HuH-7.5 (cell line): ENCODE measurements around the gene MTMR11.

Experiments
- DNase-seq: peaks from one replicate; pipeline ENCODE4 v3.0.0; 2011; ENCODE audit warnings: low spot score

Gene MTMR11

DNA sequence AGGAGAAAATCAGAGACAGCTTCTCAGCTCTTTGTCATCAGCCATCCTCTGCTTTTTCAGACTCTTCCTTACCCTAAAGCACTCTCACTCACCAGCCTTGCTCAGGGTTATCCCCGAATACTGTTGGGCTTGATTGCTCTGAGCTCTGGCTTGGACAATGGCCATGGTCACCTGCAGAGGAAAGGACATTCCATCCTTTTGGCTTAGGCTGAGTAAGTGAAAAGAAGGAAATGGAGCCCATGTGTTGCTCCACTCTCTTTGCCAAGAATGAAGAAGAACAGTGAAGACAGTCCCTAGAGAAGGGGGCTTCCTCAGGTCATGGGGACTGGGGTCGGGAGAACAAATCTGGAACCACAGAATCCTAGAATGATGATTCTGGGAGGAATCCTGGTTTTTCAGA is 2.3 kb downstream of the MTMR11 start:
- DNase-seq = no peak

DNA sequence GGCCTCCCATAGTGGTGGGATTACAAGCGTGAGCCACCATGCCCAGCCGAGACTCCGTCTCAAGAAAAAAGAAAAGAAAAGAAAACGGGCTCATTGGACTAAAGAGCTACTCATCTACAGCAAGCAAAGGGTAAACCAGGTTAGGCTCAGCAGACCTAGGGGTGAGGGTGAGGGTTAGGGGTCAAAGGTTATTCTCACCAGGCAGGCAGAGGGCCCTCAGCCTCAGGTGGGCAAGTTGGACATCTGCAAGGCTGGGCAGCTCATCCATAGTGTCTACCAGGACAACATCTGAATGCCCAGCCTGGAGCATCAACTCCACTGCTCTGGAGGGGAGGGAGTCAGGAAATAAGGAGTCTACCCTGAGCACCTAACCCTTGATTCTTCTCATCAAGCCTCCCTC is 3.5 kb downstream of the MTMR11 start:
- DNase-seq = no peak

DNA sequence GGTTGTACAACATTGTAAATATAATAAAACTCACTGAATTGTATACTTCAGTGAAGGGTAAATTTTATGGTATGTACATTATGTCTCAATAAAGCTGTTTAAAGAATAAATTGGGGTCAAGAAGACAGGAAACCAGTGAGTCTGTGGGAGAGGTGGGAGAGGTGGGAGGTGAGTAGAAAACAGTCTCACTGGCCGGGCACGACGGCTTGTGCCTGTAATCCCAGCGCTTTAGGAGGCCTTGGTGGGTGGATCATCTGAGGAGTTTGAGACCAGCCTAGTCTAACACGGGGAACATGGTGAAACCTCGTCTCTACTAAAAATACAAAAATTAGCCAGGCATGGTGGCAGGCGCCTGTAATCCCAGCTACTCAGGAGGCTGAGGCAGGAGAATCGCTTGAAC is 4.2 kb downstream of the MTMR11 start:
- no peak for DNase-seq

DNA sequence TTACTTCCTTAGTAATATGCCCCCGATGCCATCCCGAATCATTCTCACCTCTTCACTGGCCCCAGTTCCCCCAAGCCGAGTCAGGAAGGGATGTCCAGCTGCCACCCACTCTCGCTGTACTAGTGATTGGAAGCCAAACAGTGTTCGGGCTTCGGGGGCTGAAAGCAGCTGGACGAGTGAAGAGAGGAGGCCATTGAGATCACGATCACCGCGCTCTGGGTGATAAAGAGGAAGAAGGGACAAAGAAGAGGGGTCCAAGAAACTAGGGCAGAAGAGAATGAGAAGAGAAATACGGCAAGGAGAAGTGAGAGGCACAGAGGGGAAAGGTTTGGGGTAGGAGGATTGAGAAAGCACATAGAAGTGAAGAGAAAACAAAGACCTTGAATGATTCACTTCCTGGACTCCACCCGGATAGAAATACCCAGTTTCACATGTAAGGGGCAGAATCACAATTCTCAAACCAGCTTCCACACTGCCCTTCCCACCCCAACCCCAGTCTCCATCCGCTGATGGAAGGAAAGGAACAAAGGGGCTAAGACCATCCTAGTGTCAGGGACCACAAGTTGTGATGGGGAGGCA is 5.4 kb downstream of the MTMR11 start:
- no peak for DNase-seq

DNA sequence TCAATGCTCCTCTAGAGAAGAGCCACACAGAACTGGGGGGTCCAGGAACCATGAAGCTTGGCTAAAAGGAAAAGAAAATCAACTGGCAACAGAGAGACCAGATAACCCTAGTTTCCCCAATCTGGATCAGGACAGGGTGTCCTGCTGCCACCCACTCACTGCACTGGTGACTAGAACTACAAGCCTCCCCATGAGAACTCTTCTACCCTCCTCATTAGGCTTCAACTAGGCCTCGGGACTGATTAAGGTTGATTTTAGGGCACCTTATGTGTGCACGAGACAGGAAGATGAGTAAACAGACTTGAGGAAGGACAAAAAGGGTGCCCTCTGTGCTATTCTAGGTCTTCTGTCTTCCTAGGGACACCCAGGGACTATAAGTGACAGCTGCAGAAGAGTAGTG is 6.8 kb downstream of the MTMR11 start:
- no peak for DNase-seq

DNA sequence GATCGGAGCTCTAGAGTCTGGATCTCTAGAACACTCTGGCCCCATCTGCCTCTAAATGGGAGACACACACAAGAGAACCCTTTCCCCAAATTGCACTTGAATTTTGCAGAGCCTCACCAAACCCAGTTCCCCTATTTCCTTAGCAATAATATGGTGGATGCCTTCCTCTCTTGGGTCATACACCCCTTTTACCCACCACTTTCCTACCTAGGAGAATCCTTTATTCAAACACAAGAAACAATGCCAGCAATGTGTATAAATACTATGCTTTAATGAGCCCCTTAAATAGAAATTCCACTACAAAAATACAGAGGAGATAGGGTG is 8.3 kb downstream of the MTMR11 start:
- no peak for DNase-seq

DNA sequence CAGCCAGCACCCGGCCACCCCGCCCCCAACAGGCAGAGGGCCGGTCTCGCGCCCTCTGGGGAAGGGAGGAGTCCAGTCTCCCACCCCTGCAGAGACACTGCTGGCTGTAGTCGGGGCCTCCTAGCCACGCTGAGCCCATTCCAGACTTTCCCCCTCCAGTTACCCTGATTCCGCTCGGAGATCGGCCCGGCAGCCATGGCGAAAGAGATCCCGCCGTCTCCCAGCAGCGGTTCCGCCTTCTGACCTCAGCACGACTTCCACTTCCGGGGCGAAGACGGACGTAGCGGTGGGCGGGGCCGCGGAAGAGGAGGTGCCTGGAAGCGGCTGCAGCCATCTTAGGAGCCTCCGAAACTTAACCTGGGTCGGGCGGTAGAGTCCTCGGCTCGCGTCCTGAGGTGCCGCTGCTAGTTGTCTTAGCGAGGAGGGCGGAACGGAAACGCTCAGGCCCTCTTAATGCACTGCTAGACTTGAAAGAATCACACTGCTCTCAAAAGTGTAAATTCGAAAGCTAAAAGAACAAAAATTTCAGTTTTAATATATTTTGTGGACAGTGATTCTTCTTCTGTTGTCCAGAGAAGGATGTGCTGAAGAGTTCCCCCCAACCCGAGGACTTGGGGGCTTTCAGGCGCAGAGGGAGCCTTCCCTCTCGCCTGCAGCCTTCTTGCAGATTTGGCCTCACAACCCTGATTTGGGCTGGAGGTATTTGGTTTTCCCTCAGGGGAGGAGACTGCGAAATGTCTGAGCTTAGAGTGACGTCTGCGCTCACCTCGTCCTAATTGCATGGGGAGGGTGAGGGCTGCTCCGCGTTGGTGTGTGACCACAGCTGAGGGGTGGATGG is 8.9 kb downstream of the MTMR11 start, which contains the start of gene SF3B4:
Gene SF3B4 (minus strand): TSS at position 241 of the 838 bp plus-strand sequence. CDS start 44 bp downstream, at position 197.
- DNase-seq = peak; percentile 75

DNA sequence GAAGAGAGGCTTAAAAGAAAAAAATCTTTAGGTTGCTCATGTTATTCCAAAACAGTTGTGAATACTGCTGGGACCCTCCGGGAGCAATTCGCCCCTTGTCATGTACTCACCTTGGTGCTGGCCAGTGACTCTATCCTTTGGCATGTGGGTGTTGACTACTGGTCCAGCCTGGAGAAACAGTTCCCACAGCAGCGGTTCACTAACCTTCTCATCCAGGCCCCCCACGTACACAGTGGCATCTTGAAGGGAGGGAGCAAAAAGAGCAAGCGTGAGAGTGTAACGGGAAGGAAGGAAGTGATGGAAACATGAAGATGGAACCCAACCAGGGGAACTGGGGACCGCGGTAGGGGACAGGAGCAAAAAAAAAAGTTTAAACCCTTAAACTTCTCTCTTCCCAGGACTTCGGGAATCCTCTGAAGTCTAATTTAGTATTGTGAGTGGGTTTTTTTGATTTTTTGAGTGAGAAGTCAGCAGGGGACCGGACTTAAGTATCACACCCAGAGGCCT is 9.6 kb downstream of the MTMR11 start:
- no peak for DNase-seq

DNA sequence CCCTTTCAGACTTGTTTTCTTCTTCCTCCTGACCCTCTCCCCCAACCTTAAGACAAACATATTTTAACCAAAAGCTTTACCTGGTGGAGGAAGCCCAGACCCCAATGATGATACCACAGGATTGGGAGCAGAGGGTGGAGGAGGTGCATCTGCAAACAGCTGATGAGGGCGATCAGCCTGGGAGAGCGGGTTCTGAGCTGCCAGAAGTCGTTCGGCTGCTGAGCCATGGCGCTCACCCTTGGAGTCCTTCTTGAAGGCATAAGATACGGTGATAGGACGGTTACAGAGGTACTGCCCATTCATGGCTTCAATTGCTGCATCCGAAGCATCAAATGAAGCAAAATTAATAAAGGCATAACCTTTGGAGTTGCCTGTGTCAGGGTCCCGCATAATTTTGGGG is 10.4 kb downstream of the MTMR11 start:
- no peak for DNase-seq

DNA sequence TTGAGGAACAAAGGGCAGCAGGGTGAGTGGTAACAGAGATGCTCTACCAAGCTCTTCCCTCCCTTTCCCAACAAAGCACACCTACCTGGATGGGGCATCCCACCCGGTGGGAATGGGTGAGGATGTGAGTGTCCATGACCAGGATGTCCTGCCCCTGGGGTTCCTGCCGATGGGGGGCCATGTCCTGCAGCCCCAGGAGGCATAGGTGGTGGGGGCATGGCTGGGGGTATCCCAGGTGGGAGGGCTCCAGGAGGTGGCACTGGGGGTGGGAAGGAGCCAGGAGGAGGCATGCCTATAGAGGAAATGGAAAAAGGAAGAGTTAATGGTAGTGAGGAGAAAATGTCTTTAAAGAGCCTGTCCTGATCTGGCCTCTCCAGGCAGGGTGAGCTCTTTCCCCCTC is 10.9 kb downstream of the MTMR11 start:
- DNase-seq = no peak

DNA sequence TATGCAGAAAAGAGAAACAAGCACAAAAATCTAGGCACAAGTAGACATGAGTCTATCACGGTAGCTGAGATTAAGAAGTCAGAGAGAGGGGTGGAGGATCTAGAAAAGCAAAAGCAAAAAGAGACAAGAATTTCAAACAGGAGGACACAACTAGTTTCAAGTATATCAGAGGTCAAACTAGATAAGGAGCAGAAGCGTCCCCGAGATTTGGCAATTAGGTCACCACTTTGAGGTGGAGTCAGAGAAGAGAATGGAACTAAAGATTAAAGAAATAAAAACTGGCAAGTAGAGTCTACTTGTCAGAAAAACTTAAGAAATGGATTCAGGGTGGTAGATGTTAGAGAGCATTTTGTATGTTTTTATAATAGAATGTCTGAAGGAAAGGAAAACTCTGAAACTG is 11.3 kb downstream of the MTMR11 start:
- DNase-seq = no peak

DNA sequence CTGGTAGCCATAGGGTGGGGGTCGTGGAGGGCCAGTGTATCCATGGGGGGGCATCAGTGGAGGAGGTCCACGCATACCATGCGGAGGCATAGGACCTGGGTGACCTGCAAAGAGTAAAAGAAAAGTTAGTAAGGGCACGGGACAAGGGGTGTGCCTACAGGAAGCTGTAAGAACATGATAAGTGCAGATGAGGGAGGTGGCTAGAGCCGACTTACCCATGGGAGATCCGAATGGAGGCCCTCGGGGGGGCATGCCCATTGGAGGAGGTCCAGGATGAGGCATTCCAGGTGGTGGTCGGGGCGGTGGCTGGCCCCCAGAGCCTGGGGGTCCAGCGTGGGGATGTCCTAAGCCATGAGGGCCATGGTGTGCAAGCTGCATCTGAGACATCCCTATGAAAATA is 13.1 kb downstream of the MTMR11 start:
- DNase-seq = no peak

DNA sequence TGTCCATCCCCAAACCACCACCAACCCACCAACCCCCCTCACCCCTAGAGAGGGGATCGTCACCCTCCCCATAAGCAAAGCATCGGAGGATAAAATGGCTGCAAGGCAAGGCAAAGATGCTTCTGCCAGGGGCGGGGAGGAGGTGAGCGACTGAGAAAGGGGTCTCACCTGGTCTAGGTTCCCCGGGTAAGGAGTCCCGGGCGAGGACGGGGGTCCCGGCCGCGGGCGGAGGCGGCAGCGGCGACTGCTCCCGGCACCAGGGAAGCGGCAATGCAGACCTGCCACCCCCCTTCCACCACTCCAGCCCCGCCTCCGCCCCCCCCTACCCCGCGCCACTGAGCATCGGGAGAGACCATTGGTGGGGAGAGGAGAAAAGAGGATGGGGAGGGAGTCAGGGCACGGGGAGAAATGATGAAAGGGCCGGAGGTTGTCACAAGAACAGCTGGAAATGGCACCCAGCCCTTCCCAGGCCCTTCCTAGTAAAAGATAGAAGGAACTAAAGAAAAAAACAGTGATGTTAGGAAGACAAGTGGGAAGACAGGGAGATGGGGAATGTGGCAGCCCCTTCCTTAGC is 19.0 kb downstream of the MTMR11 start, which contains the start of gene SV2A:
Gene SV2A (minus strand): TSS at position 274 of the 574 bp plus-strand sequence. CDS start 4,004 bp downstream, outside the sequence.
- DNase-seq = peak; percentile 47

DNA sequence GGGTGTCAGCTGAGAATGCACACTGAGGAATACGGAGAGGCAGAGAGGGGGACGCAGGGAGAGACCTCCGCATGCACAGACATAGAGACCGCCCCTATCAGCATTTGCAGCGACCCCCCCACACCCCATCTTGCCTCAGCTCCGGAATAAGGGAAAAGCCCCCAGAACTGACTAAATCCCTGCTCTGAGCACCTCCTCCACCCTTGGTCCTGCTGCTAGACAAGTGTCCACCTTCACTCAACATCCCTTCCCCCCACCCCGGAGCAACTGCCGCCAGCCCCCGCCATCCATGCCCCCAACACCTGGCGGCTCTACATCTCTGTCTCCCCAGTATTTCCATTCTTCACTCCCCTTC is 19.8 kb downstream of the MTMR11 start:
- DNase-seq = no peak

DNA sequence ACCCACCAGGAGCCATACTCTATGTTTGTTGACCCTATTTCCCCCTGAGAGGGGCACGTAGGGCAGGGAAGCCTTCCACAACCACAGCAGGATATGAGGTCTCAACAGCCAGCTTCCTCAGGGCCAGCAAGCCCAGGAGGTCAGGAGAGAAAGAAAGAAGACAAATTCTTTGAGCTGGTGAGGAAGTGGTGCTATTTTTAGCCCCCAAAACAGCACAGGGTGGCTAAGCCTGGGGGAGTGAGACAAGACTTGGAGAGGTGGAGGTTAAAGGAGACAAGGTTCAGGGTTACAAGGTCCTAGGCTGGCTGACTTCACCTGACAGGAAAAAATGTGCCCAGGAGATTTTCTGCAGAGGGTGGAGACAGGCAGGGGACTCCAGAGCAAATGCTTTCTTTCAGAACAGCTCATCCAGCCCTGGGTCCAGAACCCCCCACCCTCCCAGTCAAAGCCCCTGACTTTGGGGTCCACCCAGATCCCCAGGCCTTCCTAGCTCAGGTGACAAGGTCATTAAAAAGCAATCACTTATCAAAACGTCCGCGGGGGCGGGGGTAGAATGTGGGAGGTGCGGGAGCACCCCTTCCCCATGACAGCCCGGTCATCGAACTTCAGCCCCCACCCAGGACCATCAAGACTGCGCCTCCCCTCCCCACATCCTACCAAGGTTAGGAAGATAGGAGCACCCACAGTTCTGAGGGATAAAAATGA is 20.3 kb downstream of the MTMR11 start:
- no peak for DNase-seq

DNA sequence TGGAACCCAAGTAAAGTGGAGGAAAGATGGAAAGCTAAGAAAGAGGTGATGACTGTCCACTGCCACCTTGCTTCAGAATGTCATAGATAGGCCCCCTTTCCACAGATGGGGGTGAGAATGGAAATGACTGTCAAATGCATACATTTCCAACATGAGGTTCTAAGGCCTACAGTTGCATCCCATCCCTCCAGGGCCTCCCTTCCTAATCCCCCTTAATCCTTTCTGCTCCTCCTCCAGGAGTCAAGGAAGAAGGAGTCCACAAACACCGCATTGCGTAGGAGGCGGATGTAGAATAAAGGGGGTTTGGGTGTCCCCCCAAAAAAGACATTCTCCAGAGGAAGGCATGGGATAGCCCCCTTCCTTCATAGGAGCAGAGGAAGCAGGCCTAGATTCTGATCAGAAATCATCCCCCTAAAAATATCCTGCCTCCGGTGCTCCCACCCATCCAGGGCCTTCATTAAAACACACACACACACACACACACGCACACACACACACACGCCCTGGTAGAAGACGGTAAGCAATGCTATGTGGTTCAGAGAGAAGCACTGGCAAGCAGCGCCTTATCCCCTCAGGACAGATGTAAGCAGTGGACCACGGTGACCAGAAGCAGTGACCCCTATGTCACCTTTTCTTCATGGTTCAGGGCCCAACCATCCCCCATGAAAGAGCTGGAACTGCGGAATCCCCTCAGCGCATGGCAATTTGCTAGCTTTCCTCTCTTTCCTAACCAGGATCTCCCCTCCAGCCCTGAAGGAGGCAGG is 21.1 kb downstream of the MTMR11 start:
- no peak for DNase-seq

DNA sequence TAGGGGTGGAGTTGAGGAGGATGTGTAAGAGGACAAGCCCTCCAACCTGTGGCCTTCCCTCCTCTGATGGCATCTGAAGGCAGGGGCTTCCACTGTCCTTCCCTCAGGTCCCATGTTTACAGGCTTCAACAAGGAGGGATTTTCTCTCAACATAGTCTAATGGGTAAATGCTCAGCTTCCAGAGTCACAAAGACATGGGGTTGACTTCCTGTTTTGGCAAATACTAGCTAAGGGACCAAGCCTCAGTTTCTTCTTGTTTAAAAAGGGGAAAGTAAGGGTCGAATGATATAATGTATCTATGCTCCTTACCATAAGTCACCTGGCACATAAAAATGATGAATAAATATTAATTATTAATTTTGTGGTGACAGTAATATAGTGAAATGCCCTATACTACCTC is 22.1 kb downstream of the MTMR11 start:
- DNase-seq = no peak

DNA sequence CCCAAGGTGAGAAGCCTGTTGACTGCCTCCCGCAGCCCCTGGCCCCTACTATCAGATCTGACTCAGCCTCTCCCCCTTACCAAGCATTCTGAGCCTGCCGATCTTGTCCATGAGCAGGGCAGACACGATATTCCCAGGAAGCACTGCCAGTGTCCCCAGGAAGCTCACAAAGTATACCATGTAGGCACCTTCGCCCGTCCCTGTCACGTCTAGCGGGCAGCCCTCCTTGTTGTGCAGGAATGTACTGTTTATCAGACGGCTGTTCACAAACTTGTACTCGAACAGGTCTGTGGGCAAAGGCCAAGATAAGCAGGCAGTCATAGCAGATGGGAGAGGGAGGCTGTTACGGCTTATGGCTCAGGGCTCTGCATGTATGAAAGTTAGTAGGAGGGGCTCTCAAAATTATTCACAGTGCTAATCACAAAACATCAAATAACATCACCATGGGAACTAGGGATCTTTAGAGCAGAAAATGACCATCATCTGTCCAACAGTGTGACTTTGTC is 30.1 kb downstream of the MTMR11 start:
- DNase-seq = no peak

DNA sequence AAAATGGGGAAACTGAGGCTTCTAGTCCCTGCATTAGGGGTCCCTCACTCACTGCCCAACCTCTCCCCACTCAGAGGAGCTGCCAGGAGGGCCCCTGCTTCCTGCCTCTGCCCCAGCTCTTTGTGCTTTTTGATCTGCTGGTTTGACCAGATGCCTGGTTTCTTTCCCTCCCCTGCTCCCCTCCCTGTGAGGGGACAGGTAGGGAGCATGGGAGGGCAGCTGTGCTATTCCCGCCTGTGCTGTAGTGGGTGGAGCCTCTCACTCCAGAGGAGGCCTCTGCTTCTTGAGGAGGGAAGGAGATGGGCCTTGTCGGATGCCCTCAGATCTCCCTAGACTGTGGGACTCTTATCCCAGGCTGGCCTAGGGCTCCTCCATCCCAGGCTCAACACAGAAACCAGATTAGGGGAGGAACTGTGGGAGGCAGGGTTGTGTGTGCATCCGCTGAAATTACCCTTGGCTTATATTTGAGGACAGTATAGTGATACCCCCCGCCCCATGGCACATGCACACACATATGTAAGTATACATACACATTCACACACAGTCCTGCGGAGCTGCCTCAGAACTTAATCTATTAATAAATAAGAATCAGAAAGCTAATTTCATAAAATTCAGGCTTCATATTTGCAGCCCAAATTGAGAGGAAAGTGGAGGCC is 32.7 kb downstream of the MTMR11 start:
- DNase-seq = no peak

DNA sequence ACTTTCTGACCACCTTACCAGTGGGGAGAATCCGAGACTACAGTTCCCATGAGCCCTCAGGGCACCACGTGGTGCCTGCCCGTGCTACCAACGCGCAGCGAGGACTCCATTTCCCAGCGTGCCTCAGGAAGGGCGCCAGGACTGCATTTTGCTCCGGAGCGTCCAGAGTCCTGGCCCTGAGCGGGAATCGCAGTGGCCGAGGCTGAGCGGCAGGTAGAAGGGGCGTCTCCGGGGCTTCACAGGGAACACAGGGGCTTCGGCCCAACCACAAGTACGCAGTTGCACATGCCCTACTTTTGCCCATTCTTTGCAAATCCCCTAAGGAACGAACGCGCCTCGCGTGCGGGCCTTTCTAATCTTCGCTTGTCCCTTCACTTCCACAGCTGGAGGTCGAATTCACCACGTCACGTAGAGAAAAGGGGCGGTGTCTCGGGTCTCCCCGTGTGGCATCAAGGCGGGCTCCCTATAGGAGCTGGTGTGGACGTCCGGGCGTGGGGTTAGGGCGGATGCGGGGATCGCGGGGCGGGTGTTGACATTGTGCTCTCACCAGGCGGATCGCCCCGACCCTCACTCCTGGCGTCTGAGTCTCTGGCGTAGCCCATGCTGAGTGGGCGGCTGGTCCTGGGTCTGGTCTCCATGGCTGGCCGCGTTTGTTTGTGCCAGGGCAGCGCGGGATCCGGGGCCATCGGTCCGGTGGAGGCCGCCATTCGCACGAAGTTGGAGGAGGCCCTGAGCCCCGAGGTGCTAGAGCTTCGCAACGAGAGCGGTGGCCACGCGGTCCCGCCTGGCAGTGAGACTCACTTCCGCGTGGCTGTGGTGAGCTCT is 37.0 kb downstream of the MTMR11 start, which contains the start of gene BOLA1:
Gene BOLA1 (plus strand): TSS at position 109 of the 825 bp plus-strand sequence. CDS start 492 bp downstream, at position 601.
- peak; percentile 91 for DNase-seq
